SK-N-SH (cell line): Measurements from ENCODE around the gene RERG.

Experiments used
- CHD2 ChIP-seq: fragments of 150-350 bp; IDR thresholded peaks from 2 replicates; pipeline ENCODE4 v1.6.1; 2018; ENCODE audit warnings: low read length; ENCODE audit not compliant: partially characterized antibody
- GABPA ChIP-seq: IDR thresholded peaks from 2 replicates; pipeline ENCODE4 v1.4.0; 2012; ENCODE audit warnings: low read depth, mild to moderate bottlenecking
- JUND ChIP-seq: IDR thresholded peaks from 2 replicates; pipeline ENCODE4 v1.4.0; 2012
- ZBTB33 ChIP-seq: IDR thresholded peaks from 2 replicates; pipeline ENCODE4 v1.4.0; 2012; ENCODE audit warnings: low read depth, borderline replicate concordance

- no peak for TF ChIP-seq CHD2
- no peak for TF ChIP-seq ZBTB33
- TF ChIP-seq GABPA: no peak
- no peak for TF ChIP-seq JUND
These were observed 14.3 kb downstream of the RERG start for GRCh38 chr12:15206831-15207389.
